H9 (cell line): Measurements from ENCODE around the gene NALCN. TPM values are rescaled to one million over a fixed set of nuclear protein-coding genes. Genes with fewer than 3 reads are reported as not detected.

Source experiments
- DNase-seq: peaks from one replicate; pipeline ENCODE4 v3.0.0-alpha.2; 2017
- H2AFZ ChIP-seq: one replicate; pipeline ENCODE4 v1.6.1; 2013; ENCODE audit warnings: mild to moderate bottlenecking, low read length, control low read depth, moderate library complexity
- H2AK5ac ChIP-seq: 2 replicates; pipeline ENCODE4 v1.6.1; 2013; ENCODE audit warnings: low read length, control low read depth, mixed read lengths; ENCODE audit not compliant: insufficient read length
- H2BK120ac ChIP-seq: one replicate; pipeline ENCODE4 v1.6.1; 2013; ENCODE audit warnings: low read depth, mild to moderate bottlenecking, low read length, control low read depth, inconsistent platforms; ENCODE audit not compliant: poor library complexity, severe bottlenecking
- H2BK12ac ChIP-seq: 2 replicates; pipeline ENCODE4 v1.6.1; 2013; ENCODE audit warnings: low read length, control low read depth, mixed read lengths, low read depth; ENCODE audit not compliant: insufficient read length
- H2BK15ac ChIP-seq: 2 replicates; pipeline ENCODE4 v1.6.1; 2013; ENCODE audit warnings: low read depth, low read length, control low read depth
- H2BK20ac ChIP-seq: one replicate; pipeline ENCODE4 v1.6.1; 2013; ENCODE audit warnings: low read depth, mild to moderate bottlenecking, low read length, control low read depth, inconsistent platforms; ENCODE audit not compliant: poor library complexity, severe bottlenecking
- H2BK5ac ChIP-seq: 2 replicates; pipeline ENCODE4 v1.6.1; 2013; ENCODE audit warnings: low read length, control low read depth, mixed read lengths; ENCODE audit not compliant: insufficient read length
- H3K14ac ChIP-seq: 2 replicates; pipeline ENCODE4 v1.6.1; 2013; ENCODE audit warnings: low read length, control low read depth; ENCODE audit not compliant: insufficient read depth
- H3K18ac ChIP-seq: 2 replicates; pipeline ENCODE4 v1.6.1; 2013; ENCODE audit warnings: low read depth, mild to moderate bottlenecking, mixed read lengths, low read length, control low read depth; ENCODE audit not compliant: insufficient read length
- H3K23ac ChIP-seq: 2 replicates; pipeline ENCODE4 v1.6.1; 2013; ENCODE audit warnings: low read length, control low read depth, mixed read lengths, low read depth; ENCODE audit not compliant: insufficient read length
- H3K23me2 ChIP-seq: 2 replicates; pipeline ENCODE4 v1.6.1; 2013; ENCODE audit warnings: low read depth, mild to moderate bottlenecking, mixed read lengths, low read length, control low read depth; ENCODE audit not compliant: insufficient read length, poor library complexity, severe bottlenecking
- H3K27ac ChIP-seq: 2 replicates; pipeline ENCODE4 v1.5.1; 2013; ENCODE audit warnings: low read length, control low read depth, mixed read lengths, low read depth; ENCODE audit not compliant: insufficient read length
- H3K27me3 ChIP-seq: 2 replicates; pipeline ENCODE4 v1.6.1; 2013; ENCODE audit warnings: low read length, control low read depth, inconsistent platforms; ENCODE audit not compliant: insufficient read depth
- H3K4ac ChIP-seq: 2 replicates; pipeline ENCODE4 v1.6.1; 2013; ENCODE audit warnings: low read depth, mild to moderate bottlenecking, control low read depth, inconsistent platforms, low read length, moderate library complexity
- H3K4me1 ChIP-seq: 2 replicates; pipeline ENCODE4 v1.6.1; 2013; ENCODE audit warnings: low read length, control low read depth, inconsistent platforms; ENCODE audit not compliant: insufficient read depth
- H3K4me2 ChIP-seq: 2 replicates; pipeline ENCODE4 v1.6.1; 2013; ENCODE audit warnings: low read length, control low read depth, mixed read lengths; ENCODE audit not compliant: insufficient read length, insufficient read depth
- H3K56ac ChIP-seq: 2 replicates; pipeline ENCODE4 v1.6.1; 2013; ENCODE audit warnings: low read depth, mild to moderate bottlenecking, mixed read lengths, low read length, control low read depth; ENCODE audit not compliant: insufficient read length
- H3K79me1 ChIP-seq: 2 replicates; pipeline ENCODE4 v1.6.1; 2013; ENCODE audit warnings: low read depth, mild to moderate bottlenecking, moderate library complexity, low read length, control low read depth, inconsistent platforms; ENCODE audit not compliant: insufficient read depth, poor library complexity, severe bottlenecking
- H3K79me2 ChIP-seq: 2 replicates; pipeline ENCODE4 v1.6.1; 2013; ENCODE audit warnings: low read length, control low read depth, inconsistent platforms; ENCODE audit not compliant: insufficient read depth
- H3K9ac ChIP-seq: 2 replicates; pipeline ENCODE4 v1.6.1; 2013; ENCODE audit warnings: low read length, control low read depth, mixed read lengths; ENCODE audit not compliant: insufficient read length; ENCODE audit errors: extremely low read depth
- H3K9me3 ChIP-seq: one replicate; pipeline ENCODE4 v1.6.1; 2013; ENCODE audit warnings: low read depth, low read length, inconsistent platforms; ENCODE audit not compliant: control insufficient read depth
- H3T11ph ChIP-seq: one replicate; pipeline ENCODE4 v1.6.1; 2013; ENCODE audit warnings: mild to moderate bottlenecking, low read length, control low read depth, inconsistent platforms
- H4K20me1 ChIP-seq: one replicate; pipeline ENCODE4 v1.6.1; 2013; ENCODE audit not compliant: control insufficient read depth, insufficient read length, insufficient read depth
- H4K5ac ChIP-seq: 2 replicates; pipeline ENCODE4 v1.6.1; 2013; ENCODE audit warnings: low read depth, mild to moderate bottlenecking, mixed read lengths, low read length, control low read depth; ENCODE audit not compliant: insufficient read length
- H4K8ac ChIP-seq: replicated peaks from 2 replicates; pipeline ENCODE4 v1.6.1; 2013; ENCODE audit warnings: low read length, control low read depth, mixed read lengths, low read depth; ENCODE audit not compliant: insufficient read length
- H4K91ac ChIP-seq: 2 replicates; pipeline ENCODE4 v1.6.1; 2013; ENCODE audit warnings: low read depth, mild to moderate bottlenecking, moderate library complexity, mixed read lengths, low read length, control low read depth; ENCODE audit not compliant: insufficient read length
- H3K27ac Mint-ChIP-seq, 3 experiments: 2 replicates in 2 of 3; 3 replicates in 1 of 3; pipeline ENCODE4 v1.8.0; 2020 to 2021; ENCODE audit warnings: mixed read lengths in 3 of 3, mild to moderate bottlenecking in 1 of 3, moderate library complexity in 1 of 3
- H3K27me3 Mint-ChIP-seq: 2 replicates; pipeline ENCODE4 v1.8.0; 2021; ENCODE audit warnings: low read depth, mild to moderate bottlenecking, moderate library complexity, mixed read lengths
- H3K36me3 Mint-ChIP-seq, 3 experiments: 2 replicates in 2 of 3; 3 replicates in 1 of 3; pipeline ENCODE4 v1.8.0; 2020 to 2021; ENCODE audit warnings: low read depth in 3 of 3, mixed read lengths in 3 of 3; ENCODE audit not compliant: insufficient read depth in 1 of 3
- H3K4me1 Mint-ChIP-seq, 2 experiments: 2 replicates each; pipeline ENCODE4 v1.8.0; 2020; ENCODE audit warnings: mixed read lengths in 2 of 2
- H3K4me3 Mint-ChIP-seq, 2 experiments: 2 replicates in 1 of 2; 3 replicates in 1 of 2; pipeline ENCODE4 v1.8.0; 2020 to 2021; ENCODE audit warnings: mild to moderate bottlenecking in 2 of 2, mixed read lengths in 2 of 2, moderate library complexity in 1 of 2
- H3K9me3 Mint-ChIP-seq, 2 experiments: 2 replicates in 1 of 2; 3 replicates in 1 of 2; pipeline ENCODE4 v1.8.0; 2020; ENCODE audit warnings: mild to moderate bottlenecking in 2 of 2, mixed read lengths in 2 of 2, moderate library complexity in 1 of 2
- WGBS: extraction: QIAGEN DNeasy Blood & Tissue Kit; methylation state at CpG from one replicate; pipeline ENCODE4 v1.1.7; 2013; ENCODE audit warnings: missing lambda C conversion rate, low lambda C conversion rate, mixed read lengths; ENCODE audit not compliant: insufficient read length; ENCODE audit errors: extremely low coverage; 5-methylcytosine and 5-hydroxymethylcytosine counted together
- total RNA-seq: library from RNA; stranded (reverse); gene quantifications from 2 replicates; pipeline ENCODE4 v1.2.1, GENCODE V29; 2021
- TF ChIP-seq, protein P1 (sequence below): fragments of 200-600 bp; sonication (generic); conservative IDR thresholded peaks from 3 replicates; pipeline ENCODE4 v1.8.0; 2021; ENCODE audit warnings: antibody characterized with exemption, mild to moderate bottlenecking

Gene NALCN
- total RNA-seq, 1 experiment from 2014 or later = 0.09 TPM

DNA sequence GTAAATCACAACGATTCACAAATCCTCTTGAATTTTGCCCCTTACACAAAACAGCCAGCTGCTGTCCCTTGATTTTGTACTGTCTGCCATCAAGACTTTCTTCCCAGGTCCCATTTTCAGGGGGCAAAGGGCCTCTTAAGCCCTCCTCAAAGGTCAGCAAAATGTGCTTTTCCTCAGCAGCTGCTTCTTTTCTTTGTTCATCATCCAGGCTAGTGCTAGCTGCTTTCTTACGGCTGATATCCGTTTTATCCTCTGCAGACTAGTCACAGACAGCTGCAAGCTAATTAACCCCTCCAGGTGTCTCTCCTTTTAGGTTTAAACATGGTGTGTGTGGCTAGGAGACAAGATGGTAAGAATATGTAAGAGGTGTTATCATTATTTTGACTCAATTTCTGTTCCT is 90.9 kb downstream of the NALCN start:
- Histone ChIP-seq H2AK5ac (no peak overlapping the region), H2AFZ (peak overlapping the region; percentile 59), H3K9ac (no peak overlapping the region), H3K23me2 (no peaks in the 10 kb centered on the region), H3K79me1 (no peaks in the 10 kb centered on the region), H4K5ac (no peak overlapping the region), H3K4me1 (no peaks in the 10 kb centered on the region), H4K8ac (no peak overlapping the region), H3K56ac (no peak overlapping the region), H3K27me3 (no peaks in the 10 kb centered on the region), H2BK20ac (no peak overlapping the region), H3K79me2 (no peaks in the 10 kb centered on the region), H2BK12ac (no peak overlapping the region), H3K14ac (no peak overlapping the region), H3K18ac (no peak overlapping the region), H3T11ph (no peak overlapping the region), H3K4ac (no peak overlapping the region), H3K27ac (no peak overlapping the region), H2BK15ac (no peak overlapping the region), H2BK5ac (no peak overlapping the region), H3K23ac (no peak overlapping the region), H2BK120ac (no peak overlapping the region), H4K20me1 (no peaks in the 10 kb centered on the region), H3K9me3 (no peaks in the 10 kb centered on the region), H3K4me2 (no peak overlapping the region), H4K91ac (no peak overlapping the region)
- TF ChIP-seq, protein P1, sequence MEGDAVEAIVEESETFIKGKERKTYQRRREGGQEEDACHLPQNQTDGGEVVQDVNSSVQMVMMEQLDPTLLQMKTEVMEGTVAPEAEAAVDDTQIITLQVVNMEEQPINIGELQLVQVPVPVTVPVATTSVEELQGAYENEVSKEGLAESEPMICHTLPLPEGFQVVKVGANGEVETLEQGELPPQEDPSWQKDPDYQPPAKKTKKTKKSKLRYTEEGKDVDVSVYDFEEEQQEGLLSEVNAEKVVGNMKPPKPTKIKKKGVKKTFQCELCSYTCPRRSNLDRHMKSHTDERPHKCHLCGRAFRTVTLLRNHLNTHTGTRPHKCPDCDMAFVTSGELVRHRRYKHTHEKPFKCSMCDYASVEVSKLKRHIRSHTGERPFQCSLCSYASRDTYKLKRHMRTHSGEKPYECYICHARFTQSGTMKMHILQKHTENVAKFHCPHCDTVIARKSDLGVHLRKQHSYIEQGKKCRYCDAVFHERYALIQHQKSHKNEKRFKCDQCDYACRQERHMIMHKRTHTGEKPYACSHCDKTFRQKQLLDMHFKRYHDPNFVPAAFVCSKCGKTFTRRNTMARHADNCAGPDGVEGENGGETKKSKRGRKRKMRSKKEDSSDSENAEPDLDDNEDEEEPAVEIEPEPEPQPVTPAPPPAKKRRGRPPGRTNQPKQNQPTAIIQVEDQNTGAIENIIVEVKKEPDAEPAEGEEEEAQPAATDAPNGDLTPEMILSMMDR = no peak
- Mint-ChIP-seq H3K27me3 (no peaks in the 10 kb centered on the region), H3K27ac (no peak overlapping the region; a peak in 1 of 7 replicates), H3K4me3 (no peak overlapping the region), H3K9me3 (no peaks in the 10 kb centered on the region), H3K36me3 (no peaks in the 10 kb centered on the region), H3K4me1 (peaks cover 3 to 4% of the 10 kb centered on the region in 2 experiments)
- DNase-seq = no peak
- WGBS = no CpG with 5 or more reads among the region's 3 CpGs
